ENCODE results near the gene BRIP1. TPM values are rescaled to one million over a fixed set of nuclear protein-coding genes. Genes with fewer than 3 reads are reported as not detected.

BRIP1 gene
- total RNA-seq, 1 donor from 2014 or later = 66.4 TPM

- DNase-seq (ENCODE audit: low spot score) = no peak
- Histone ChIP-seq H4K20me1 (ENCODE audit: low read depth) (no peaks in the 10 kb centered on the region), H3K27ac (no peak overlapping the region), H3K9me3 (ENCODE audit: low read depth) (peaks cover 47% of the 10 kb centered on the region), H3K4me3 (no peak overlapping the region), H3K36me3 (peaks cover 36% of the 10 kb centered on the region), H3K4me1 (no peaks in the 10 kb centered on the region), H3K9ac (no peak overlapping the region), H3F3A (ENCODE audit: low read depth) (no peaks in the 10 kb centered on the region), H3K79me2 (ENCODE audit: low read depth) (no peaks in the 10 kb centered on the region), H3K4me2 (no peak overlapping the region), H3K27me3 (no peaks in the 10 kb centered on the region), H2AFZ (replicated peaks) (no peak overlapping the region)
- Mint-ChIP-seq H3K36me3 (peaks cover 60% of the 10 kb centered on the region), H3K27me3 (ENCODE audit: insufficient read depth, low read depth) (no peaks in the 10 kb centered on the region), H3K4me1 (no peaks in the 10 kb centered on the region), H3K9me3 (peaks cover 48% of the 10 kb centered on the region), H3K4me3 (no peak overlapping the region), H3K27ac (no peak overlapping the region)
- TF ChIP-seq EZH2phosphoT487 (IDR thresholded peaks at IDR 0.05) (no peak), CTCF (IDR thresholded peaks at IDR 0.05) (no peak), EZH2 (IDR thresholded peaks at IDR 0.05) (no peak)
Observed at GRCh38 chr17:61702450-61702849, 160.9 kb downstream of the BRIP1 start.

- Mint-ChIP-seq H3K4me3 (no peak overlapping the region), H3K4me1 (no peaks in the 10 kb centered on the region), H3K27me3 (ENCODE audit: insufficient read depth, low read depth) (no peaks in the 10 kb centered on the region), H3K27ac (no peak overlapping the region), H3K9me3 (peaks cover 51% of the 10 kb centered on the region), H3K36me3 (peaks cover 59% of the 10 kb centered on the region)
- no peak overlapping the region for H3K27ac ChIP-seq
- no peaks in the 10 kb centered on the region for H3F3A ChIP-seq (ENCODE audit: low read depth)
- H4K20me1 ChIP-seq (ENCODE audit: low read depth) = no peaks in the 10 kb centered on the region
- H3K4me1 ChIP-seq = no peaks in the 10 kb centered on the region
- H3K36me3 ChIP-seq = peaks cover 32% of the 10 kb centered on the region
- no peak overlapping the region for H3K4me3 ChIP-seq
- DNase-seq (ENCODE audit: low spot score) = no peak
- H3K79me2 ChIP-seq (ENCODE audit: low read depth) = no peaks in the 10 kb centered on the region
- no peak overlapping the region for H3K4me2 ChIP-seq
- H3K9ac ChIP-seq = no peak overlapping the region
- no peaks in the 10 kb centered on the region for H3K27me3 ChIP-seq
- no peak for TF ChIP-seq EZH2 (IDR thresholded peaks at IDR 0.05)
- TF ChIP-seq EZH2phosphoT487 (IDR thresholded peaks at IDR 0.05) = no peak
- TF ChIP-seq CTCF (IDR thresholded peaks at IDR 0.05) = no peak
- peaks cover 47% of the 10 kb centered on the region for H3K9me3 ChIP-seq (ENCODE audit: low read depth)
- H2AFZ ChIP-seq (replicated peaks) = no peak overlapping the region
Observed at GRCh38 chr17:61701978-61702377, 161.3 kb downstream of the BRIP1 start.

- Histone ChIP-seq H3K4me2 (no peak overlapping the region), H3K9me3 (ENCODE audit: low read depth) (peaks cover 47% of the 10 kb centered on the region), H3K4me3 (no peak overlapping the region), H3F3A (ENCODE audit: low read depth) (no peaks in the 10 kb centered on the region), H3K36me3 (peaks cover 25% of the 10 kb centered on the region), H4K20me1 (ENCODE audit: low read depth) (no peaks in the 10 kb centered on the region), H3K27me3 (no peaks in the 10 kb centered on the region), H3K9ac (no peak overlapping the region), H3K79me2 (ENCODE audit: low read depth) (no peaks in the 10 kb centered on the region), H3K4me1 (no peaks in the 10 kb centered on the region), H2AFZ (replicated peaks) (no peak overlapping the region), H3K27ac (no peak overlapping the region)
- no peak for DNase-seq (ENCODE audit: low spot score)
- H3K27me3 Mint-ChIP-seq (ENCODE audit: insufficient read depth, low read depth) = no peaks in the 10 kb centered on the region
- H3K36me3 Mint-ChIP-seq = peaks cover 57% of the 10 kb centered on the region
- H3K4me1 Mint-ChIP-seq = no peaks in the 10 kb centered on the region
- no peak overlapping the region for H3K4me3 Mint-ChIP-seq
- H3K9me3 Mint-ChIP-seq = peaks cover 52% of the 10 kb centered on the region
- H3K27ac Mint-ChIP-seq = no peak overlapping the region
- no peak for TF ChIP-seq EZH2 (IDR thresholded peaks at IDR 0.05)
- no peak for TF ChIP-seq EZH2phosphoT487 (IDR thresholded peaks at IDR 0.05)
- TF ChIP-seq CTCF (IDR thresholded peaks at IDR 0.05) = no peak
Observed at GRCh38 chr17:61701334-61701733, 162.0 kb downstream of the BRIP1 start.
